IPS DF 4.7 (cell line): ENCODE results near the gene NYAP1.
"Not testable (repeated sequence)": the region's sequence is repeated elsewhere in the genome, so short reads cannot be mapped to it uniquely, and the experiment has no call there.

ENCODE experiments used
- DNase-seq: peaks from one replicate; pipeline ENCODE4 v3.0.0-alpha.2; 2013; ENCODE audit warnings: low spot score; ENCODE audit errors: extremely low read depth

Gene NYAP1

DNA sequence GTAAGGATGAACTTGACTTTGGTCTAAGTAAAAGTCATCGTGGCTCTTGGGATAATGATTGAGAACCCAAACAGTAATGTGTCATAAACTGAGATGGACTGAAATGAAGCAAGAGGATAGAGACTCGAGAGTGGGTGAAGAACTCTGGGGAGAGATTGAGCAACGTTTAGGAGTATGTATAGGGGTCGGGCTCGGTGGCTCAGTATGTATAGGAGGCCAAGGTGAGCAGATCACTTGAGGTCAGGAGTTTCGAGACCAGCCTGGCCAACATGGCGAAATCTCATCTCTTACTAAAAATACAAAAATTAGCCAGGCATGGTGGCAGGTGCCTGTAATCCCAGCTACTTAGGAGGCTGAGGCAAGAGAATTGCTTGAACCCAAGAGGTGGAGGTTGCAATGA lies 57.6 kb downstream of the NYAP1 start:
- DNase-seq, result not testable (repeated sequence)

DNA sequence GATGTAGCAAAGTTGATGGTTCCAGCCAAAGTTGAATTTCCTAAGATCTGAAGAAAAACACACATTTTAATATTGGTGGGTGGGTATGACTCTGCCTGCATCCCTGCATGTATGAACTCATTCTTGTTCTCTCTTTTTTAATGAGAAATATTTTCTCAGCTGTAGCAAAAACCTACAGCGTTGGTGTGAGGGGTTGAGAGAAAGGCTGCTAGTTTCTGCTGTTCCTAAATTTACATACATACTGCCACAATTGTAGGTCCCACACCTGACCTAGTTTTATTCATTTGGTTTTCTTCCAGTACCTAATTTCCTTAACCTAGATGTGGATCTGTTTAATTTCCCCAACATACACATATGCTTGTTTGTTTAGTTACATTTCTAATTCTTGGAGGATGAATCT lies 59.9 kb downstream of the NYAP1 start:
- no peak for DNase-seq

- DNase-seq, result no peak
These were observed 60.7 kb downstream of the NYAP1 start for GRCh38 chr7:100544386-100544785.
